MM.1S (cell line): Measurements from ENCODE around the gene KCNA2.

Experiments
- DNase-seq: peaks from one replicate; pipeline ENCODE4 v3.0.0-alpha.2; 2015
- H2AFZ ChIP-seq: fragments of 300-600 bp; sonication (generic); 2 replicates; pipeline ENCODE4 v1.6.0; 2016; ENCODE audit warnings: antibody characterized with exemption, low read length
- H3F3A ChIP-seq: fragments of 300-600 bp; sonication (generic); 2 replicates; pipeline ENCODE4 v1.6.1; 2016; ENCODE audit warnings: mild to moderate bottlenecking, antibody characterized with exemption, low read length, moderate library complexity, mixed read lengths; ENCODE audit not compliant: insufficient read depth
- H3K27ac ChIP-seq: fragments of 300-600 bp; sonication (generic); 2 replicates; pipeline ENCODE4 v1.5.1; 2016; ENCODE audit warnings: mild to moderate bottlenecking, low read length
- H3K27me3 ChIP-seq: fragments of 300-600 bp; sonication (generic); replicated peaks from 2 replicates; pipeline ENCODE4 v1.6.0; 2016; ENCODE audit warnings: low read length; ENCODE audit not compliant: insufficient read depth
- H3K36me3 ChIP-seq: fragments of 300-600 bp; sonication (generic); replicated peaks from 2 replicates; pipeline ENCODE4 v1.6.1; 2016; ENCODE audit warnings: mild to moderate bottlenecking, low read length, mixed read lengths; ENCODE audit not compliant: insufficient read depth
- H3K4me1 ChIP-seq: fragments of 300-600 bp; sonication (generic); 2 replicates; pipeline ENCODE4 v1.6.1; 2016; ENCODE audit warnings: low read length, mixed read lengths
- H3K4me2 ChIP-seq: fragments of 300-600 bp; sonication (generic); 2 replicates; pipeline ENCODE4 v1.6.0; 2016; ENCODE audit warnings: low read depth, low read length
- H3K4me3 ChIP-seq: fragments of 300-600 bp; sonication (generic); 2 replicates; pipeline ENCODE4 v1.5.1; 2016; ENCODE audit warnings: low read length, mixed read lengths
- H3K79me2 ChIP-seq: fragments of 300-600 bp; sonication (generic); 2 replicates; pipeline ENCODE4 v1.6.1; 2016; ENCODE audit warnings: mixed run types, low read length, mixed read lengths
- H3K9ac ChIP-seq: fragments of 300-600 bp; sonication (generic); 2 replicates; pipeline ENCODE4 v1.6.1; 2016; ENCODE audit warnings: low read length, mixed read lengths
- H3K9me2 ChIP-seq: fragments of 300-600 bp; sonication (generic); replicated peaks from 2 replicates; pipeline ENCODE4 v1.6.1; 2016; ENCODE audit warnings: mild to moderate bottlenecking, low read length, mixed read lengths; ENCODE audit not compliant: insufficient read depth
- H3K9me3 ChIP-seq: fragments of 300-600 bp; sonication (generic); replicated peaks from 2 replicates; pipeline ENCODE4 v1.6.1; 2016; ENCODE audit warnings: mild to moderate bottlenecking, low read length, mixed read lengths; ENCODE audit not compliant: insufficient read depth
- H4K20me1 ChIP-seq: fragments of 300-600 bp; sonication (generic); 2 replicates; pipeline ENCODE4 v1.6.1; 2016; ENCODE audit warnings: mild to moderate bottlenecking, low read length, moderate library complexity, mixed read lengths; ENCODE audit not compliant: insufficient read depth
- CTCF ChIP-seq: fragments of 300-600 bp; sonication (generic); IDR thresholded peaks from 2 replicates; pipeline ENCODE4 v1.5.1; 2016; ENCODE audit warnings: antibody characterized with exemption, low read length, mixed read lengths
- EZH2 ChIP-seq: fragments of 300-600 bp; sonication (generic); optimal IDR thresholded peaks from 2 replicates; pipeline ENCODE3; 2017; ENCODE audit warnings: low read depth, mild to moderate bottlenecking, antibody characterized with exemption, low read length, mixed read lengths
- EZH2phosphoT487 ChIP-seq: fragments of 300-600 bp; sonication (generic); IDR thresholded peaks from 2 replicates; pipeline ENCODE4 v1.6.1; 2018; ENCODE audit warnings: antibody characterized with exemption, low read length

The KCNA2 gene

DNA sequence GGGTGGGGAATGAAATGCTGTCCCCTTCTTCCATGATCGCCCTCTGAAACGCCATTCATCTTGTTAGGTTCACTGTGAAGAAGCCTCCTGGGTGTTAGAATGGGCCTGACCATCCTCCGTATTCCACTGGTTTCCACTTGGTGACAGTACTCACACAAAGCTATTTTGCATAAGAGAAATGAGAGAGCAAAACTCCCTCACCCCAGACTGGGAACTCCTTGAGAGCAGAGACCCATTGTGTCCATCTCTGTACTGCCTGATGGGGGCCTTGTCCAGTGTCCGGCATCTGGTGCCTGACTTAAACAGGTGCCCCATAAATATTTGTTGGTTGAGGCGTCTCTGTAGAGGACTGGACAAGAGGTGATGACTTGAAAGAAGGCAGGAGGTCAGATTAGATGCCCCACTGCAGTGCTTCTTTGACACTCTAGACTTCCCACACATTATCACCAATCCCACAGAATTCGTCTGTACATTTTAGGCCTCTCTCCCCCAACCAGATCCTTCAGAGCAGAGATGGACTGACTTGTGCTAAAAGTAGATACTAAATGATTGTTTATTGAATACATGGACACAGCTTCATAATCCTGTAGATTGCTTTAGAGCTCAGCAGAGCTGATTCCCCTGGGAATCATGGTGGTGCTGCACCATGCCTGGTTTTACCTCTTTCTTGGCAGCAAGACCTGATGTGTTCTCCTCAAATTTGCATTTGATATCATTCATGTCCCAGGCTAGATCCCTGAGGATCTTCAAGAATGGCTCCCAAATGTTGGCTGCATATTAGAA is 22.4 kb upstream of the KCNA2 start:
- H3K36me3 ChIP-seq, result no peaks in the 10 kb centered on the region
- H3K4me2 ChIP-seq, result no peak overlapping the region
- DNase-seq, result no peak
- peaks cover 32% of the 10 kb centered on the region for H3K79me2 ChIP-seq
- H3K27me3 ChIP-seq, result no peaks in the 10 kb centered on the region
- H3K9me3 ChIP-seq, result no peaks in the 10 kb centered on the region
- H3K9me2 ChIP-seq, result no peaks in the 10 kb centered on the region
- H3K27ac ChIP-seq, result no peak overlapping the region
- peaks cover 30% of the 10 kb centered on the region for H3K4me1 ChIP-seq
- peaks cover 30% of the 10 kb centered on the region for H3F3A ChIP-seq
- H3K9ac ChIP-seq, result no peak overlapping the region
- no peak overlapping the region for H3K4me3 ChIP-seq
- no peak for TF ChIP-seq EZH2
- no peak overlapping the region for H2AFZ ChIP-seq
- no peaks in the 10 kb centered on the region for H4K20me1 ChIP-seq

GRCh38 chr1:110627764-110628163 is 21.6 kb upstream of the KCNA2 start:
- Histone ChIP-seq H3K27me3 (no peaks in the 10 kb centered on the region), H3K36me3 (no peaks in the 10 kb centered on the region), H3K79me2 (peaks cover 26% of the 10 kb centered on the region), H3K9me2 (no peaks in the 10 kb centered on the region), H3K9ac (no peak overlapping the region), H3F3A (peaks cover 23% of the 10 kb centered on the region), H4K20me1 (no peaks in the 10 kb centered on the region), H3K4me1 (peaks cover 23% of the 10 kb centered on the region), H3K4me2 (no peak overlapping the region), H3K27ac (no peak overlapping the region), H3K9me3 (no peaks in the 10 kb centered on the region), H3K4me3 (no peak overlapping the region), H2AFZ (no peak overlapping the region)
- TF ChIP-seq EZH2phosphoT487, result no peak
- no peak for TF ChIP-seq EZH2
- TF ChIP-seq CTCF, result no peak
- no peak for DNase-seq

GRCh38 chr1:110626889-110627288 is 20.7 kb upstream of the KCNA2 start:
- H3K9me3 ChIP-seq, result no peaks in the 10 kb centered on the region
- no peak for DNase-seq
- TF ChIP-seq EZH2phosphoT487, result no peak
- TF ChIP-seq EZH2, result no peak
- TF ChIP-seq CTCF, result no peak

GRCh38 chr1:110620686-110621085 is 14.5 kb upstream of the KCNA2 start:
- Histone ChIP-seq H3F3A (peaks cover 13% of the 10 kb centered on the region), H3K4me1 (peaks cover 50% of the 10 kb centered on the region), H3K9ac (no peak overlapping the region), H3K27ac (peak overlapping the region; percentile 86; the same call in 1 of the 2 replicates), H4K20me1 (no peaks in the 10 kb centered on the region), H3K79me2 (peaks cover 15% of the 10 kb centered on the region), H3K9me3 (no peaks in the 10 kb centered on the region), H3K9me2 (no peaks in the 10 kb centered on the region), H3K36me3 (no peaks in the 10 kb centered on the region), H2AFZ (no peak overlapping the region), H3K27me3 (no peaks in the 10 kb centered on the region), H3K4me3 (no peak overlapping the region), H3K4me2 (no peak overlapping the region)
- TF ChIP-seq EZH2phosphoT487 (no peak), EZH2 (no peak), CTCF (no peak)
- DNase-seq, result no peak

More at GRCh38 chr1:110626889-110627288, 20.7 kb upstream of the KCNA2 start:
- no peaks in the 10 kb centered on the region for H4K20me1 ChIP-seq
- peaks cover 14% of the 10 kb centered on the region for H3K4me1 ChIP-seq
- H3K9ac ChIP-seq, result no peak overlapping the region
- no peak overlapping the region for H3K4me3 ChIP-seq
- no peak overlapping the region for H3K27ac ChIP-seq
- H3K4me2 ChIP-seq, result no peak overlapping the region
- no peak overlapping the region for H2AFZ ChIP-seq
- H3K27me3 ChIP-seq, result no peaks in the 10 kb centered on the region
- peaks cover 26% of the 10 kb centered on the region for H3K79me2 ChIP-seq
- H3K9me2 ChIP-seq, result no peaks in the 10 kb centered on the region
- H3K36me3 ChIP-seq, result no peaks in the 10 kb centered on the region
- peaks cover 14% of the 10 kb centered on the region for H3F3A ChIP-seq
